Sciatic nerve (tissue), 2 donors: ENCODE data around the gene WDFY3. TPM values are rescaled to one million over a fixed set of nuclear protein-coding genes. Genes with fewer than 3 reads are reported as not detected.

Experiments used
- ATAC-seq: fragments of 200-7000 bp; cut with Tn5 transposase; one replicate; pipeline ENCODE4 v1.9.1; 2020; ENCODE audit warnings: mild to moderate bottlenecking, moderate library complexity
- DNase-seq: peaks from one replicate; pipeline ENCODE4 v3.0.0-alpha.2; 2020; ENCODE audit warnings: low spot score
- intact Hi-C: fragments of 100-400 bp; cut with DNase I; formaldehyde crosslinking; loops from one replicate; pipeline ENCODE4 v1.14.2; 2022
- total RNA-seq: library from RNA; stranded (reverse); fragmentation: NEBNext Ultra II Directional; extraction: Animal tissue kit (Norgen Biotek cat#: 25700); gene quantifications from one replicate; pipeline ENCODE4 v1.2.1, GENCODE V29; 2021
- donor health status: DM: no; HTN: no; CAD: no.
- donor health status: DM: no; HTN: no; CAD: no.

Gene WDFY3
- total RNA-seq, 1 donor from 2014 or later: 139 TPM

GRCh38 chr4:84767168-84767567 lies 199.3 kb downstream of the WDFY3 start:
- DNase-seq (no peak), ATAC-seq (no peak)
- intact Hi-C loops: no loop called here

GRCh38 chr4:84753321-84753972 lies 213.0 kb downstream of the WDFY3 start:
- ATAC-seq (peak; percentile 46), DNase-seq (no peak)
- intact Hi-C loops: loop anchor here (5.0 kb wide), 1 partner anchor 214 kb away; the partner anchor contains the start of gene WDFY3

GRCh38 chr4:84751707-84752106 lies 214.8 kb downstream of the WDFY3 start:
- intact Hi-C loops: loop anchor here (5.0 kb wide), 1 partner anchor 216 kb away; the partner anchor contains the start of gene WDFY3
- ATAC-seq (no peak), DNase-seq (no peak)

- intact Hi-C loops: loop anchor here (5.0 kb wide), 1 partner anchor 216 kb away; the partner anchor contains the start of gene WDFY3
These were observed 215.6 kb downstream of the WDFY3 start for GRCh38 chr4:84750960-84751283.

GRCh38 chr4:84750260-84750959 lies 216.1 kb downstream of the WDFY3 start:
- ATAC-seq (peak; percentile 68), DNase-seq (no peak)
- intact Hi-C loops: loop anchor here (5.0 kb wide), 1 partner anchor 217 kb away; the partner anchor contains the start of gene WDFY3

More at GRCh38 chr4:84750960-84751283, 215.6 kb downstream of the WDFY3 start:
- DNase-seq (no peak), ATAC-seq (no peak)

- no peak for ATAC-seq
- no peak for DNase-seq
- intact Hi-C loops: no loop called here
These were observed 226.4 kb downstream of the WDFY3 start for GRCh38 chr4:84740057-84740456.

- ATAC-seq: no peak
- DNase-seq: no peak
- intact Hi-C loops: no loop called here
These were observed 227.9 kb downstream of the WDFY3 start for GRCh38 chr4:84738622-84739021.

GRCh38 chr4:84737656-84738055 lies 228.8 kb downstream of the WDFY3 start:
- ATAC-seq (no peak), DNase-seq (no peak)
- intact Hi-C loops: no loop called here

GRCh38 chr4:84734037-84734436 lies 232.5 kb downstream of the WDFY3 start:
- DNase-seq (no peak), ATAC-seq (no peak)
- intact Hi-C loops: no loop called here

- intact Hi-C loops: no loop called here
- ATAC-seq (no peak), DNase-seq (no peak)
These were observed 233.0 kb downstream of the WDFY3 start for GRCh38 chr4:84733343-84734033.

- no peak for ATAC-seq
- no peak for DNase-seq
- intact Hi-C loops: no loop called here
These were observed 236.1 kb downstream of the WDFY3 start for GRCh38 chr4:84730375-84730774.

- ATAC-seq: no peak
- no peak for DNase-seq
- intact Hi-C loops: no loop called here
These were observed 239.0 kb downstream of the WDFY3 start for GRCh38 chr4:84727491-84727890.

- DNase-seq: no peak
- ATAC-seq: no peak
- intact Hi-C loops: no loop called here
These were observed 240.1 kb downstream of the WDFY3 start for GRCh38 chr4:84726356-84726755.

- intact Hi-C loops: no loop called here
- DNase-seq (no peak), ATAC-seq (no peak)
These were observed 243.8 kb downstream of the WDFY3 start for GRCh38 chr4:84722720-84723119.

- DNase-seq: no peak
- peak; percentile 83 for ATAC-seq
- intact Hi-C loops: no loop called here
These were observed 247.4 kb downstream of the WDFY3 start for GRCh38 chr4:84719115-84719514.

GRCh38 chr4:84718699-84719098 lies 247.8 kb downstream of the WDFY3 start:
- ATAC-seq: peak; percentile 46
- no peak for DNase-seq
- intact Hi-C loops: no loop called here

- intact Hi-C loops: no loop called here
- DNase-seq (no peak), ATAC-seq (no peak)
These were observed 255.9 kb downstream of the WDFY3 start for GRCh38 chr4:84710548-84710947.

- intact Hi-C loops: no loop called here
- ATAC-seq (no peak), DNase-seq (no peak)
These were observed 257.9 kb downstream of the WDFY3 start for GRCh38 chr4:84708406-84709135.

GRCh38 chr4:84706286-84706685 lies 260.2 kb downstream of the WDFY3 start:
- ATAC-seq (no peak), DNase-seq (no peak)
- intact Hi-C loops: no loop called here
